Progenitor cell of endocrine pancreas (in vitro differentiated cells): ENCODE measurements around the gene CLCN7. TPM values are rescaled to one million over a fixed set of nuclear protein-coding genes. Genes with fewer than 3 reads are reported as not detected.
A peak's percentile ranks its signal among the peaks of the same experiment; 100 is the strongest.

Experiments
- DNase-seq: peaks from one replicate; pipeline ENCODE4 v3.0.0; 2021; ENCODE audit warnings: low spot score; ENCODE audit not compliant: unreplicated experiment
- H3K27ac Mint-ChIP-seq: 2 replicates; pipeline ENCODE4 v1.8.0; 2021; ENCODE audit warnings: mild to moderate bottlenecking, moderate library complexity, mixed read lengths
- H3K27me3 Mint-ChIP-seq: 2 replicates; pipeline ENCODE4 v1.8.0; 2021; ENCODE audit warnings: mixed read lengths
- H3K36me3 Mint-ChIP-seq: 2 replicates; pipeline ENCODE4 v1.8.0; 2022; ENCODE audit warnings: mixed read lengths; ENCODE audit not compliant: insufficient read depth
- H3K4me1 Mint-ChIP-seq: 2 replicates; pipeline ENCODE4 v1.8.0; 2021; ENCODE audit warnings: low read depth, mixed read lengths
- H3K4me3 Mint-ChIP-seq: 2 replicates; pipeline ENCODE4 v1.8.0; 2021; ENCODE audit warnings: low read depth, mild to moderate bottlenecking, moderate library complexity, mixed read lengths
- H3K9me3 Mint-ChIP-seq: 2 replicates; pipeline ENCODE4 v1.8.0; 2021; ENCODE audit warnings: low read depth, mixed read lengths
- total RNA-seq: library from RNA; stranded (reverse); gene quantifications from 2 replicates; pipeline ENCODE4 v1.2.1, GENCODE V29; 2021
- TF ChIP-seq, protein P1 (sequence below): fragments of 200-600 bp; sonication (generic); IDR thresholded peaks from one replicate; pipeline ENCODE4 v1.5.0; 2021; ENCODE audit warnings: antibody characterized with exemption, mild to moderate bottlenecking; ENCODE audit not compliant: unreplicated experiment

CLCN7 gene
- total RNA-seq, 1 donor from 2014 or later: 89.4 TPM

DNA sequence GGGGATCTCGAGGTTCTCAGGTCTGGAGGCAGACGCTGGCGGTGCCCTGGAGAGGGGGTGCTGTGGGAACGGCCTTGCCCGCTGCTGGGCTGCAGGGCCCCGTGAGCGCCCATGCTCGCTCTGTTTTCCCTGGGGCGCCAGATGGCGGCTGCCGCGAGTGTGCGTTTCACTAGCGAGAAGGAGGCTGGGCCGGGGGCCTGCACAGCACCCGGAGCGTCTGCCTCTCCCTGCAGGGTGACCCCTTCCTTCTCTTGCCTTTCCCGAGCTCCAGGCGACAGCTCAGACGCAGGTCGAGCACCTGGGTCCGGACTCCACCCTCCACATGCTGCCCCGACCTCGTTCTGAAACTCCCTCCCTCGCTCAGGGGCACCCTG lies 21.0 kb upstream of the CLCN7 start:
- Mint-ChIP-seq H3K27ac (no peak overlapping the region), H3K9me3 (no peaks in the 10 kb centered on the region), H3K36me3 (peaks cover 4% of the 10 kb centered on the region), H3K4me3 (no peak overlapping the region), H3K27me3 (no peaks in the 10 kb centered on the region), H3K4me1 (peaks cover 9% of the 10 kb centered on the region)
- no peak for DNase-seq
- TF ChIP-seq, protein P1, sequence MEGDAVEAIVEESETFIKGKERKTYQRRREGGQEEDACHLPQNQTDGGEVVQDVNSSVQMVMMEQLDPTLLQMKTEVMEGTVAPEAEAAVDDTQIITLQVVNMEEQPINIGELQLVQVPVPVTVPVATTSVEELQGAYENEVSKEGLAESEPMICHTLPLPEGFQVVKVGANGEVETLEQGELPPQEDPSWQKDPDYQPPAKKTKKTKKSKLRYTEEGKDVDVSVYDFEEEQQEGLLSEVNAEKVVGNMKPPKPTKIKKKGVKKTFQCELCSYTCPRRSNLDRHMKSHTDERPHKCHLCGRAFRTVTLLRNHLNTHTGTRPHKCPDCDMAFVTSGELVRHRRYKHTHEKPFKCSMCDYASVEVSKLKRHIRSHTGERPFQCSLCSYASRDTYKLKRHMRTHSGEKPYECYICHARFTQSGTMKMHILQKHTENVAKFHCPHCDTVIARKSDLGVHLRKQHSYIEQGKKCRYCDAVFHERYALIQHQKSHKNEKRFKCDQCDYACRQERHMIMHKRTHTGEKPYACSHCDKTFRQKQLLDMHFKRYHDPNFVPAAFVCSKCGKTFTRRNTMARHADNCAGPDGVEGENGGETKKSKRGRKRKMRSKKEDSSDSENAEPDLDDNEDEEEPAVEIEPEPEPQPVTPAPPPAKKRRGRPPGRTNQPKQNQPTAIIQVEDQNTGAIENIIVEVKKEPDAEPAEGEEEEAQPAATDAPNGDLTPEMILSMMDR: no peak

DNA sequence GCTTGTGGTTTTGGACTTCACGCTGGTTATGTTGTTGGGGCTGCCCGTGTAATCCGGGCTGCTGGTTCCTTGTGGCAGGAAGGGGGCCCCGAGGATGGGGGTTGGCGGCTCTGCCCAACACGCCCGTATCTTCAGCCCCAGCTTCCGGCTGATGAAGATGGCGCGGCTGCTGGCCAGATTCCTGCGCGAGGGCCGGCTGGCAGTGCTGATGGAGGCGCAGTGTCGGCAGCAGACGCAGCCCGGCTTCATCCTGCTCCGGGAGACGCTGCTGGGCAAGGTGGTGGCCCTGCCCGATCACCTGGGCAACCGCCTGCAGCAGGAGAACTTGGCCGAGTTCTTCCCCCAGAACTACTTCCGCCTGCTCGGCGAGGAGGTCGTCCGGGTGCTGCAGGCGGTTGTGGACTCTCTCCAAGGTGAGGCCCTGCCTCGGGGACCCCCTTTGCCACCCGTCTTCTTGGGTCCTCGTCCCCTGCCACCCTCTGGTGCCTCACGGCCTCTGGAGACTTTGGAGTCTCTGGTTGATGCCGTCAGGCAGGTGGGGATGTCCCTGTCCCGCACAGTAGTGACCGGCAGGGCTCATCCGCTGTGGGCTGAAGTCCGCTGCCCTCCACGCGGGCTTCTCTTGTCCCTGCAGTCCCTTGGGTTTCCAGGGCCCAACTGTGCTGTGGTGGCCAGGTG lies 20.5 kb upstream of the CLCN7 start:
- peak overlapping the region; percentile 38 for H3K4me3 Mint-ChIP-seq
- no peaks in the 10 kb centered on the region for H3K27me3 Mint-ChIP-seq
- TF ChIP-seq, protein P1: no peak
- peaks cover 4% of the 10 kb centered on the region for H3K36me3 Mint-ChIP-seq
- no peak overlapping the region for H3K27ac Mint-ChIP-seq
- no peaks in the 10 kb centered on the region for H3K9me3 Mint-ChIP-seq
- no peak for DNase-seq
- H3K4me1 Mint-ChIP-seq: peaks cover 9% of the 10 kb centered on the region

DNA sequence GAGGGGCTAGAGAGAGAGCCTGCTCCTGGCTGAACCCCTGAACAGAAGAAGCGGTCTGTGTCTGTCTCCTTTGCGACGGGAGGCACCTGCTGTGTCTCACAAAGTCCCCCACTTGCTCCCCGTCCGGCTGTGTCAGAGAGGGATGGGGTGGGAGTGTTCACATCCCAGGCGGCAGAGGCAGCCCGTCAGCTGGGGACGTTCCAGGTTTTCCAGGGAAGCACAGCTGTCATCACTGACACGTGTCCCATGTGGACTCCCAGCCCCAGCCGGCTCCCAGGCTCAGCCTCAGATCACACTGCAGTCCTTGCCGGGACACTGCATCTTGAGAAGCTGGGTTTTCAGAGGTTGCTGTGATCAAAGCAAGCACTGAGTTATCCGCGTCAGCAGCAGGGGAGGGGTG lies 19.9 kb upstream of the CLCN7 start:
- TF ChIP-seq, protein P1: no peak
- peaks cover 4% of the 10 kb centered on the region for H3K36me3 Mint-ChIP-seq
- H3K9me3 Mint-ChIP-seq: no peaks in the 10 kb centered on the region
- DNase-seq: no peak
- no peak overlapping the region for H3K27ac Mint-ChIP-seq
- H3K4me3 Mint-ChIP-seq: peak overlapping the region; percentile 83
- H3K27me3 Mint-ChIP-seq: no peaks in the 10 kb centered on the region
- H3K4me1 Mint-ChIP-seq: peaks cover 9% of the 10 kb centered on the region

DNA sequence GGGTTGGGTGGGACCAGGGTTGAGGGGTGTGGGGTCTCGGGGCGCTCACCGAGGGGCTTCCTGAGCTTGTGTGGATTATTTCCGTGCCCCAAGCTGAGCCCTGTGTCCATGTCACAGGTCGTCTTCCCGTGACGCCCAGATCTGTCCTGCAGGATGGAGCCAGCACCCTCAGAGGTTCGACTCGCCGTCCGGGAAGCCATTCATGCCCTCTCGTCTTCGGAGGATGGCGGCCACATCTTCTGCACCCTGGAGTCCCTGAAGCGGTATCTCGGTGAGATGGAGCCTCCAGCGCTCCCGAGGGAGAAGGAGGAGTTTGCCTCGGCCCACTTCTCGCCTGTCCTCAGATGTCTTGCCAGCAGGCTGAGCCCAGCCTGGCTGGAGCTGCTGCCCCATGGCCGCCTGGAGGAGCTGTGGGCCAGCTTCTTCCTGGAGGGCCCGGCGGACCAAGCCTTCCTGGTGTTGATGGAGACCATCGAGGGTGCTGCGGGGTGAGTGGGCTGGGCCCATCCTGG lies 19.4 kb upstream of the CLCN7 start:
- Mint-ChIP-seq H3K4me1 (peaks cover 9% of the 10 kb centered on the region), H3K36me3 (peaks cover 4% of the 10 kb centered on the region), H3K27ac (peak overlapping the region; percentile 67), H3K4me3 (peak overlapping the region; percentile 83), H3K27me3 (no peaks in the 10 kb centered on the region), H3K9me3 (no peaks in the 10 kb centered on the region)
- TF ChIP-seq, protein P1: peak; percentile 21
- DNase-seq: no peak

DNA sequence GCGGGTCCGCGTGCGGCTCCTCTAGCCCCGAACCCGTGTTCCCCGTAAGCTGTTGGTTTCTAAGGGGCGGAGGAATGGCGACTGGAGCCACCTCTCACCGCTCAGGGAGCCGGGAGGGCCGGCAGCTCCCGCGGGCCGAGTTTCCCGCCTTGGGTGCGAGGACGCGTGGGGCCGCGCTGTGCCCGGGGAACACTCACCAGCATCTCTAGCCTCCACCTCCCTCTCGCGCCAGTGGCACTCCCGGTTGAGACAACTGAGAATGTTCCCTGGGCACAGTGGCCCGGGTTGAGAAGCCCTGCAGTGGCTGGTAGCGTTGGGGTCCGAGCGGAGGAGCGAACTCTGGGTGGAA lies 18.9 kb upstream of the CLCN7 start:
- Mint-ChIP-seq H3K27ac (peak overlapping the region; percentile 74), H3K4me3 (peak overlapping the region; percentile 83), H3K9me3 (no peaks in the 10 kb centered on the region), H3K36me3 (peaks cover 4% of the 10 kb centered on the region), H3K4me1 (peaks cover 9% of the 10 kb centered on the region), H3K27me3 (no peaks in the 10 kb centered on the region)
- peak; percentile 35 for DNase-seq
- TF ChIP-seq, protein P1: no peak
